Measurements from ENCODE around the gene SMARCB1.
A peak's percentile ranks its signal among the peaks of the same experiment; 100 is the strongest.

Gene SMARCB1

DNA sequence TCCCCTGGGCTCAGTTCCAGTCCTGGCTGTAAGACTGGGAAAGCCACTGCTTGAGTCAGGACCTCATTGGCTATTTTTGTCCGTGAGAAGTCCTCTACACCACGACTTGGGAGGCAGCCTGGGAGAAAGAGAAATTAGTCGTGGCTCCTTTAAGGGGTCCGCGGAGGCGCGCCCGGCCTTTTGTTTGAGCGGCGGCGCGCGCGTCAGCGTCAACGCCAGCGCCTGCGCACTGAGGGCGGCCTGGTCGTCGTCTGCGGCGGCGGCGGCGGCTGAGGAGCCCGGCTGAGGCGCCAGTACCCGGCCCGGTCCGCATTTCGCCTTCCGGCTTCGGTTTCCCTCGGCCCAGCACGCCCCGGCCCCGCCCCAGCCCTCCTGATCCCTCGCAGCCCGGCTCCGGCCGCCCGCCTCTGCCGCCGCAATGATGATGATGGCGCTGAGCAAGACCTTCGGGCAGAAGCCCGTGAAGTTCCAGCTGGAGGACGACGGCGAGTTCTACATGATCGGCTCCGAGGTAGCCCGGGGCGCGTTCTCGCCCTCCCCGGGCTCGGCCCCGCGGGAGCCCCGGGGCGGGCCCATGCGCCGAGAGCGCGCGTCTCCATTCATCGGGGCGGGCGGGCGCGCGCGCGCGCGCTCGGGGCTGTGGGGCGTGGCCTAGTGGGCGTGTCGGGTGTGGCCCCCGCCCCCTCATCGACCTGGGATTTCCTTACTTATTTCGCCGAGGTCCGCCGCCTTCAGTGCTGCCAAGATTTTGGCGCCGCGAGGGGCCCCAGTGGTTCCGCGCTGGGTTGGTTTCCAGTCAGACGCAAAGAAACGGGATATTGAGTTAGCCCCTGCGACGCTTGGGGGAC, at the start of gene SMARCB1:
Gene SMARCB1, plus strand, starts transcription at position 215 of the 848 bp plus-strand sequence. Its CDS starts 204 bp downstream, at position 419.
- DNase-seq (ENCODE audit: low read depth) = peak; percentile 87

GRCh38 chr22:23737696-23738095, 49.1 kb upstream of the SMARCB1 start:
- no peak for DNase-seq (ENCODE audit: low read depth)

- DNase-seq (ENCODE audit: low read depth) = no peak
These were observed 44.1 kb upstream of the SMARCB1 start for GRCh38 chr22:23742505-23743264.

GRCh38 chr22:23743303-23743705, 43.5 kb upstream of the SMARCB1 start:
- DNase-seq (ENCODE audit: low read depth) = no peak

DNA sequence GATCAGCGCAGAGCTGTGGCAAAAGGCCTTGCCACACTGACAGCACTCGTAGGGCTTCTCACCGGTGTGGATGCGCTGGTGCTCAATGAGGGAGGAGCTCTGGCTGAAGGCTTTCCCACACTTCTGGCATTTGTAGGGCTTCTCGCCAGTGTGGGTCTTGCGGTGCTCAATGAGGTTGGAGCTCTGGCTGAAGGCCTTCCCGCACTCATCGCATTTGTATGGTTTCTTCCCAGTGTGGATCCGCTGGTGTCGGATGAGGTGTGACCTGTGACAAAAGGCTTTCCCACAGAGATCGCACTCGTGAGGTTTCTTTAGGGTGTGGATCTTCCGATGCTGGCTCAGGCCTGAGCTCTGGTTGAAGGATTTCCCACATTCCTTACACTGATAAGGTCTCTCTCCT, 42.8 kb upstream of the SMARCB1 start:
- DNase-seq (ENCODE audit: low read depth) = no peak

GRCh38 chr22:23744485-23744884, 42.3 kb upstream of the SMARCB1 start:
- DNase-seq (ENCODE audit: low read depth) = no peak

DNA sequence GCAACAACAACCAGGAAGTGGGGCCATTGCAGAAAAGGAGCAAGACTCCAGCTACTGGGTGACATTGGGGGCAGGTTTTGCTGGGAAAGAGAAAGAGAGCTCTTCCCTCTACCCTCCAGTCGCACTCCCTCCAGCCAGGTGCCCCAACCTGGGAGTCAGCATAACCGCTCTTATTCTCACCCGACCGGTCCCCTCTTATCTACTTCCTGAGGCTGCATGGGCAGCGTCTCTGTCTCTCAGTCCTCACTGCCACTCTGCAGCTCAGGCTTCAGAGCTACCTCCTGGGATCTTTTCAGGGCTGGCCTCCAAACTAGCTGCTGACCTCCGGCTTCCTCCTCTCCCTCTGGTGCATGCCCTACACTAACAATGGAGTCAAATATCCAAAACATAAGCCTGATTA, 41.0 kb upstream of the SMARCB1 start:
- no peak for DNase-seq (ENCODE audit: low read depth)

DNA sequence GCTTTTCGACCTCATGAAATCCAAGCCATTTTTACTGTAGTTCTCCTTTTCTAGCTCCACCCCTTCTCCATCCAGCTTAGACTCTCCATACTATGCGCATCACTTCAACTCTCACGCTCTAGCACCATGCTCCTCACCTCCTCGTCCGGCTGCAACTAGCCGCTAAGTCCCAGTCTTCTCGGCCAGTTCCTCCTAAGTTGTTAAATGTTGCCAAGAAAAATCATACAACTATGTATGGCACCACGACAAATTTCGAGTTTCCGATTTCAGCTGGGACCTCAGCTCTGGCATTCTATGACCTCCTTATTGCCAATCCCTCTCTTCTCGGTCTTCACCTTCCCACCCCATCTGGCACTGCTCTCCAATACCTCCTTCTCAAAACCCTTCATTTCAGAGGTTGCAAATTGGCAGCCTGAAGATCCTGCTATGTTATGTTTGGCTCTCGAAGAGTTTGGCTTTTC, 36.9 kb upstream of the SMARCB1 start:
- DNase-seq (ENCODE audit: low read depth) = no peak

DNA sequence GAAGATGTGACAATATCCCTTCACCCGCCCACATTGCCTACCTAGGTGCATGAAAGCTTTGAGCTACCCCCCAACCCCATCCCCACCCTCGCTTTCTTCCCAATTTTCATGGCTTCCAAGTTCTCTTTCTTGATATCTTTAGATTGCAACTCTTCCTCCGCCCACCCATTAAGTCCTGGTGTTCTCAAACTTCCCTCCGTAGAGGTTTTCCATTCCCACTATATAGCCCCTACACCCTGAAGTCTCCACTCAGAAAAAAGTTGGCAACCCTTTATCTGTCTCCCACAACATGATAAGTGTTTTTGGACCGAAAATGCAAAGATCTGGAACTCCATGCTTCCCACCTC, 36.4 kb upstream of the SMARCB1 start:
- DNase-seq (ENCODE audit: low read depth) = no peak

- peak; percentile 82 for DNase-seq (ENCODE audit: low read depth)
These were observed 35.9 kb upstream of the SMARCB1 start, which contains the start of gene ZNF70 for GRCh38 chr22:23750714-23751440. ZNF70 (minus strand) TSS chr22:23751112; CDS start chr22:23745140, 5,972 bp downstream.

GRCh38 chr22:23751441-23751996, 35.2 kb upstream of the SMARCB1 start:
- no peak for DNase-seq (ENCODE audit: low read depth)

- DNase-seq (ENCODE audit: low read depth) = no peak
These were observed 34.6 kb upstream of the SMARCB1 start for GRCh38 chr22:23752090-23752691.

DNA sequence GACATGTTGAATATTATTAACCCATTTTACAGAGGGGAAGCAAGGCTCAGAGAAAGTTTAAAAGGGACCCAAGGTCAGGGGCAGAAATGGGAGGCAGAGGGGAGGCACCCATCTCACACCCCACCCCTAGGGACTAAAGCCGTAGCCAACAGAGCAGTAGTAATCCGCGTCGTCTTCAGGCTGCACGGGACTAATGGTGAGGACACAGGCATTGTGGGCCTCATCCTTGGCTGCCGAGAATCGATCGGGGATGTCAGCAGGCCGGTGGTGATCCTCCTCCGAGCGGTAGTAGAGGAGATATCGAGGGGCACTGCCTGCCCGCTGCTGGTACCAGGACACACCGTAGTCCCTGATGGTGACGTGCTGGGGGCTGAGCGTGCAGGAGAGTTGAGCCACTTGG, 34.0 kb upstream of the SMARCB1 start:
- DNase-seq (ENCODE audit: low read depth) = no peak

GRCh38 chr22:23753385-23753784, 33.4 kb upstream of the SMARCB1 start:
- DNase-seq (ENCODE audit: low read depth) = no peak

DNA sequence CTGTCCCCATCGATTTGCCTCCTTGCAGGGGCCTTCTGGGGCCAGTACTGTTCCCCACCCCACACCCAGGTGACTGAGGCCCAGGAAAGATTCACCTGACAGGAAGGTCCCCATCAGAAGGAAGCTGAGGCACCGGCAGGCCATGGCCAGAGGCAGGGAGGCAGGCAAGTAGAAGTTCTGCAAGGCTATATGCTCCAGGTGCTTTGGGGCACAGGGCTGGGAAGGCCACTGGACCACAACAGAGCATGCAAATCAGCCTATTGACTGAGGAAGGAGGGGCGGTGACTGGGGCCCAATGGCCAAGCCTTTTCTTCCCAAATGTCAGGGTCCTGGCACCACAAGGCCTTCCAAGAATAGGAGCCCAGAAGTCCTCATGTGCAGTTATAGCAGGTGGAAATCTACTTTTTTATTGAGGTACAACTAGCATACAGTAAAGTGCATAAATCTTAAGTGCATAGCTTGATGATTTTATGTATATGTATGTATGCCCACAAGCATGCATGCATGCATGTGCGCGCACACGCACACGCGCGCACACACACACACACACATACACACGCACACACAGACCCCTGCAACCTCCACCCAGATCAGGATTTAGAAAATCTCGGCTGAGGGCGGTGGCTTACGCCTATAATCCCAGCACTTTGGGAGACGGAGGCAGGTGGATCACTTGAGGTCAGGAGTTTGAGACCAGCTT, 32.4 kb upstream of the SMARCB1 start, which contains the start of gene VPREB3:
Gene VPREB3, minus strand, starts transcription at position 206 of the 700 bp plus-strand sequence. Its CDS starts 62 bp downstream, at position 144.
- DNase-seq (ENCODE audit: low read depth) = no peak

GRCh38 chr22:23754980-23755636, 31.7 kb upstream of the SMARCB1 start:
- DNase-seq (ENCODE audit: low read depth) = no peak

- no peak for DNase-seq (ENCODE audit: low read depth)
These were observed 31.1 kb upstream of the SMARCB1 start for GRCh38 chr22:23755711-23756110.

DNA sequence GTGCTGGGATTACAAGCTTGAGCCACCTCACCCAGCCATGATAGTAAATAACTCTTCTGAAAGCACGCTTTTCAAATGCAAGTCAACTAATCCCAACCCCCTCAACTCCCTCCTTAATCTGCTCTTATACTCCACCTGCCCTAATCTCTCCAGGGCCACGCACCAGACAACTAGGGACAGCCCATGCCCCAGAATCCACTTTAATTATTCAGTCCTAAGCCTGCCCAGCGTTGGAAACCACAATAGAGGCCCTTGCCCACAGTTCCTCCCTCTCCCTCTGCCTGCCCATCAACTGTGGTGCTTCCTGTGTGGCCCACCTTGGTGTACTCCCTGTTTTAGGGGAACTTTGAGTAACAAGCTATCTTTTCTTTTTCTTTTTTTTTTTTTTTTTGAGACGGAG, 29.9 kb upstream of the SMARCB1 start:
- DNase-seq (ENCODE audit: low read depth) = no peak

GRCh38 chr22:23759566-23759965, 27.2 kb upstream of the SMARCB1 start:
- no peak for DNase-seq (ENCODE audit: low read depth)

DNA sequence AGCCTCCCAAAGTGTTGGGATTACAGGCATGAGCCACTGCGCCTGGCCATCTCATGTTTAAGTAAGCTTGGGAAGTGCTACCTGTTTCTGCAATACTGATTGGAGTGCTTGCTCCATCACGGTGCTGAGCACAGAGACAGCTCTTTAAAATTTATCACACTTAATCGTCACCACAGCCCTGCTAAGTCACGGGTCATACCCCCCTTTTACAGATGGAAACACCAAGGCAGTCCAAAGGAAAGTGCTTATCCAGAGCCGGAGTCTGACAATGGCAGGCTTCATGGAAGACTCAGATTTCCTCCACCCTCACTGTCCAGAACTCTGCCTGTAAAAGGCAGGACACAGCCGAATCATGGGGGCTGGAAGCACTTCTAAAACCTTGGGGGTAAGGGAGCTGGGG, 26.7 kb upstream of the SMARCB1 start:
- DNase-seq (ENCODE audit: low read depth) = no peak

Data from iris pigment epithelial cell (primary cell).